IPS-20b (cell line): ENCODE results near the gene MACROD2.
"Not testable (repeated sequence)": the region's sequence is repeated elsewhere in the genome, so short reads cannot be mapped to it uniquely, and the experiment has no call there.

Source experiments
- H3K27ac ChIP-seq: one replicate; pipeline ENCODE4 v1.5.1; 2013; ENCODE audit warnings: low read length
- H3K27me3 ChIP-seq: 2 replicates; pipeline ENCODE4 v1.6.1; 2013; ENCODE audit warnings: mild to moderate bottlenecking, low read length, inconsistent platforms; ENCODE audit not compliant: insufficient read depth
- H3K36me3 ChIP-seq: 2 replicates; pipeline ENCODE4 v1.6.1; 2013; ENCODE audit warnings: low read depth, mild to moderate bottlenecking, inconsistent platforms, low read length, moderate library complexity; ENCODE audit not compliant: insufficient read depth
- H3K4me1 ChIP-seq: 2 replicates; pipeline ENCODE4 v1.6.1; 2013; ENCODE audit warnings: mild to moderate bottlenecking, control low read depth, inconsistent platforms, low read length, moderate library complexity; ENCODE audit not compliant: insufficient read depth
- H3K4me3 ChIP-seq: 2 replicates; pipeline ENCODE4 v1.5.1; 2013; ENCODE audit warnings: mild to moderate bottlenecking, low read length, inconsistent platforms
- H3K9ac ChIP-seq: 2 replicates; pipeline ENCODE4 v1.6.1; 2013; ENCODE audit warnings: low read depth, mild to moderate bottlenecking, inconsistent platforms, low read length, moderate library complexity
- H3K9me3 ChIP-seq: 2 replicates; pipeline ENCODE4 v1.6.1; 2013; ENCODE audit warnings: mild to moderate bottlenecking, low read depth, low read length, inconsistent platforms; ENCODE audit not compliant: insufficient read depth

The MACROD2 gene

GRCh38 chr20:14916360-14916920 lies 921.1 kb downstream of the MACROD2 start:
- Histone ChIP-seq H3K4me1 (peaks cover 20% of the 10 kb centered on the region; the same call in 1 of the 2 replicates), H3K9me3 (no peaks in the 10 kb centered on the region), H3K36me3 (no peaks in the 10 kb centered on the region), H3K27me3 (no peaks in the 10 kb centered on the region), H3K27ac (no peak overlapping the region), H3K9ac (no peak overlapping the region), H3K4me3 (no peak overlapping the region)

- H3K4me3 ChIP-seq, result no peak overlapping the region
- H3K36me3 ChIP-seq, result no peaks in the 10 kb centered on the region
- no peak overlapping the region for H3K27ac ChIP-seq
- no peak overlapping the region for H3K9ac ChIP-seq
- no peaks in the 10 kb centered on the region for H3K9me3 ChIP-seq
- no peaks in the 10 kb centered on the region for H3K27me3 ChIP-seq
- H3K4me1 ChIP-seq, result peaks cover 23% of the 10 kb centered on the region; the same call in 1 of the 2 replicates
Observed at GRCh38 chr20:14918281-14918680, 923.0 kb downstream of the MACROD2 start.

DNA sequence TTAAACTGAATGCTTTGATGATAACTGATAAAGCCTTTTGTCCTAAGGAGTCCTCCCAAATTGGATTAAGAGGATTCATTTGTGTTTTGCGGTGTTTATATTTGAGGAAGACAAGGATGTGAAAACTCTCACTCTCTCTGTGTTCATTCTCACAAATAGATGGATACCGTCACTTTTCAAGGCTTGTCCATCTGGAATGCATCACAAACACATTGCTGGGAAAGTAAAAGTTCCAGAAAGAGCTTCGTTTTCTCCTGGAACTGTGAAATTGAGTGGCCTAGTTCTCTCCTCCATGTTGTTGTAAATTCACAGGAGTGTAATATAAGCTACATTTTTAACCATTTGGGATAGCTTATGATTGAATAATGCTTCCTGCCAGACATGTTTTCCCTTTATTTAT lies 923.7 kb downstream of the MACROD2 start:
- H3K9me3 ChIP-seq, result no peaks in the 10 kb centered on the region
- no peak overlapping the region for H3K4me3 ChIP-seq
- no peaks in the 10 kb centered on the region for H3K27me3 ChIP-seq
- peak overlapping the region; percentile 5; the same call in 1 of the 2 replicates for H3K9ac ChIP-seq
- H3K27ac ChIP-seq, result no peak overlapping the region
- no peaks in the 10 kb centered on the region for H3K36me3 ChIP-seq
- peaks cover 23% of the 10 kb centered on the region; the same call in 1 of the 2 replicates for H3K4me1 ChIP-seq

- no peaks in the 10 kb centered on the region for H3K9me3 ChIP-seq
- no peaks in the 10 kb centered on the region for H3K27me3 ChIP-seq
- H3K36me3 ChIP-seq, result no peaks in the 10 kb centered on the region
- H3K9ac ChIP-seq, result peak overlapping the region; percentile 5; the same call in 1 of the 2 replicates
- no peak overlapping the region for H3K27ac ChIP-seq
- peak overlapping the region; percentile 6; the same call in 1 of the 2 replicates for H3K4me3 ChIP-seq
- peaks cover 23% of the 10 kb centered on the region; the same call in 1 of the 2 replicates for H3K4me1 ChIP-seq
Observed at GRCh38 chr20:14919501-14920081, 924.3 kb downstream of the MACROD2 start.

DNA sequence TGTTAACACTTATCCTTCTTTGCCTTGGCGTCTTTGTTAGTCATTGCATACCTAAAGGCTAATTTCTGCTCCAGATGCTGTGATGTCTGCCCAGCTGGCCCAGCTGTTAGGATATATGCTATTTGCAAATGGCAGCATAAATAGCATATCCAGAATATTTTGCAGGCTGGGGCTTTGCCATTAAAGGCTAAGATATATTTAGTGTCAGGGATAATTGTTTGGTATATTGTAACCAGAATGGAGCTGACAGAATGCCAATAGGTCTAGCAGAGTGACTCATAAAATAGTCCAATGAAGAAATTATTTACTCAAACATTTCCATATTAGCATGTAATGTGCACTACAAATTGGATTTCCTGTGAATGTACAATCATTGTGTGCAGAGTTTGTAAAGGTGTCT lies 926.2 kb downstream of the MACROD2 start:
- no peaks in the 10 kb centered on the region for H3K36me3 ChIP-seq
- H3K9me3 ChIP-seq, result no peaks in the 10 kb centered on the region
- H3K4me3 ChIP-seq, result no peak overlapping the region
- no peak overlapping the region for H3K27ac ChIP-seq
- peaks cover 23% of the 10 kb centered on the region; the same call in 1 of the 2 replicates for H3K4me1 ChIP-seq
- no peak overlapping the region for H3K9ac ChIP-seq
- H3K27me3 ChIP-seq, result no peaks in the 10 kb centered on the region

DNA sequence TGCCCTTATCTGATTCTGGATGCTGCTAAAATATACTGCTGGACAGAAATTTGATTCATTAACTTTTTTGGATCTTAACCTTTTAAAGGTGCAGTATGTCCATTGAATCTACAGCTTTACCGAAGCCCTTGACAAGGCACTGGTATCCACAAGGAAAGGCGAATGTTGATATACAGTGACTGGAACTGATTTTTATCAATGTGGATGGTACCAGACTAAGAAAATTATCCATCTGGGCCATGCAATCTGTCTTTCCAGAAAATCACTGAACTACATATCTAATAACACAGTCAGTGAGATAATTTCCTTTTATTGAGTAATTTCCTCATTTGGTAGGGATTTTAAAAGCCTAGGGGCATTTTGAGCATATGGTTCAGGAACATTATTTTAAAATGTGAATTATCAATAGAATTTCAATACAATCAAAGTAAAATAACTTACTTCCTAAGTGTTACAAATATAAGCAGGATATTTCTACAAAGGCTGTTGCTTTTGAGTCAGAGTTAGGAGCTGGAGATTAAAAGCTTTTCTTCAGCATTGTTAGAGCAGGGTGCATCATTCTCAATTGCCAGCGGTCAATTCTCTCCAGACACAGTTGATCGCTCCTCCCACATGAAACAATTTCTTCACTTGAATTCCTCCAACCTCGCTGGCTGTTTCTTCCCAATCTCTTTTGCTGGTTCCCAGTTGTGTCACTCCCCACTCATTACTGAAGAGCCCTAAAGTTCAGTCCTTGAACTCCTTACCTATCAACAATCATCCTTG lies 927.4 kb downstream of the MACROD2 start:
- no peak overlapping the region for H3K27ac ChIP-seq
- no peaks in the 10 kb centered on the region for H3K9me3 ChIP-seq
- H3K4me1 ChIP-seq, result peaks cover 23% of the 10 kb centered on the region; the same call in 1 of the 2 replicates
- H3K9ac ChIP-seq, result no peak overlapping the region
- no peaks in the 10 kb centered on the region for H3K36me3 ChIP-seq
- H3K4me3 ChIP-seq, result no peak overlapping the region
- no peaks in the 10 kb centered on the region for H3K27me3 ChIP-seq

- no peaks in the 10 kb centered on the region for H3K9me3 ChIP-seq
- no peak overlapping the region for H3K27ac ChIP-seq
- peaks cover 16% of the 10 kb centered on the region; the same call in 1 of the 2 replicates for H3K4me1 ChIP-seq
- no peak overlapping the region for H3K9ac ChIP-seq
- H3K4me3 ChIP-seq, result no peak overlapping the region
- H3K36me3 ChIP-seq, result no peaks in the 10 kb centered on the region
- no peaks in the 10 kb centered on the region for H3K27me3 ChIP-seq
Observed at GRCh38 chr20:14924433-14924832, 929.1 kb downstream of the MACROD2 start.

DNA sequence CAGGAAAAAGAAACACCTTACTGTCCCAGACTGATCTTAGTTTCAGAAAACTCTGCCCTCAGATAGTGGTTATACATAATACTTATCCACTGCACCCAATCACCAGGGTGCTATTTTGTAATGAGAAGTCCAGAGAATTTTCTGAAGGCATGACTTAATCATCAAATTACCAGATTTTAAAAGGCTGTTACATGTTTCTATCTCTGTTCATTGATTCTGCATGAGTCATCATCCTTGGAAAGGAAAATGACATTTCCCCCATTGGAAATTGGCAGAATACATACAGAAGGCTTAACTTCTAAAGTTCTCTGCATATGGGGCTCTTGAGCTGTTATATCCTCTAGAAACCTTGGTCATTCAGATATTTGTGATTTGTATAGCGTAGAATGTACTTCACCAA lies 930.0 kb downstream of the MACROD2 start:
- Histone ChIP-seq H3K27me3 (no peaks in the 10 kb centered on the region), H3K4me3 (no peak overlapping the region), H3K9ac (no peak overlapping the region), H3K9me3 (no peaks in the 10 kb centered on the region), H3K36me3 (no peaks in the 10 kb centered on the region), H3K27ac (no peak overlapping the region), H3K4me1 (peaks cover 7% of the 10 kb centered on the region; the same call in 1 of the 2 replicates)

DNA sequence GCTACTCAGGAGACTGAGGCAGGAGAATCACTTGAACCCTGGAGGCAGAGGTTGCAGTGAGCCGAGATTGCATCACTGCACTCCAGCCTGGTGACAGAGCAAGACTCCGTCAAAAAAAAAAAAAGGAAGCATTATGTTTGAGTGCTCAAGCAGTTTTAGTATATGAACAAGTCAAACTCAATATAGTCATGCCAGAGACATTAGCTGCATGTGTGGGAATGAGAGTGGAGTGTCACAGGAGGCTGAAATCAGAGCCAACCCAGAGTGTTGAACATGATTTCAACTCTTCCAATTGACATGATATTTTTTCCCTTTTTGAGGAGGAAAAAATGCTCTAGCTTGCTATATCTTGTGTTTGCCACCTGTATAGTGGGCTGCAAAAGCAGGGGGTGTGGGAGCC lies 931.1 kb downstream of the MACROD2 start:
- H3K27me3 ChIP-seq, H3K27ac ChIP-seq, H3K36me3 ChIP-seq, H3K4me1 ChIP-seq, H3K4me3 ChIP-seq, H3K9ac ChIP-seq, H3K9me3 ChIP-seq: not testable (repeated sequence)

GRCh38 chr20:14928083-14928482 lies 932.8 kb downstream of the MACROD2 start:
- Histone ChIP-seq H3K27ac (no peak overlapping the region), H3K27me3 (no peaks in the 10 kb centered on the region), H3K9ac (no peak overlapping the region), H3K4me3 (no peak overlapping the region), H3K4me1 (no peaks in the 10 kb centered on the region), H3K9me3 (no peaks in the 10 kb centered on the region), H3K36me3 (no peaks in the 10 kb centered on the region)

- no peaks in the 10 kb centered on the region for H3K36me3 ChIP-seq
- H3K9me3 ChIP-seq, result no peaks in the 10 kb centered on the region
- H3K4me3 ChIP-seq, result no peak overlapping the region
- H3K4me1 ChIP-seq, result no peaks in the 10 kb centered on the region
- H3K27me3 ChIP-seq, result no peaks in the 10 kb centered on the region
- H3K9ac ChIP-seq, result no peak overlapping the region
- no peak overlapping the region for H3K27ac ChIP-seq
Observed at GRCh38 chr20:14929388-14929787, 934.1 kb downstream of the MACROD2 start.

GRCh38 chr20:14932040-14932439 lies 936.7 kb downstream of the MACROD2 start:
- Histone ChIP-seq H3K27me3 (no peaks in the 10 kb centered on the region), H3K4me1 (no peaks in the 10 kb centered on the region), H3K4me3 (no peak overlapping the region), H3K36me3 (no peaks in the 10 kb centered on the region), H3K27ac (no peak overlapping the region), H3K9me3 (no peaks in the 10 kb centered on the region), H3K9ac (no peak overlapping the region)
